Activated effector memory CD4-positive, alpha-beta T cell treated with Interleukin-2 at 50 U/mL for 16 hours (primary cell): Measurements from ENCODE around the gene ARMC10.
"Not testable (repeated sequence)": the region's sequence is repeated elsewhere in the genome, so short reads cannot be mapped to it uniquely, and the experiment has no call there.

Experiments
- DNase-seq: peaks from one replicate; pipeline ENCODE4 v3.0.0-alpha.2; 2020

The ARMC10 gene

GRCh38 chr7:103129702-103130549 lies 55.0 kb downstream of the ARMC10 start:
- no peak for DNase-seq

- DNase-seq: no peak
Measured at GRCh38 chr7:103130901-103131624, 56.1 kb downstream of the ARMC10 start.

- no peak for DNase-seq
Measured at GRCh38 chr7:103132995-103133688, 58.2 kb downstream of the ARMC10 start.

- DNase-seq: no peak
Measured at GRCh38 chr7:103134836-103135554, 60.1 kb downstream of the ARMC10 start.

- DNase-seq: no peak
Measured at GRCh38 chr7:103140061-103140460, 65.1 kb downstream of the ARMC10 start.

DNA sequence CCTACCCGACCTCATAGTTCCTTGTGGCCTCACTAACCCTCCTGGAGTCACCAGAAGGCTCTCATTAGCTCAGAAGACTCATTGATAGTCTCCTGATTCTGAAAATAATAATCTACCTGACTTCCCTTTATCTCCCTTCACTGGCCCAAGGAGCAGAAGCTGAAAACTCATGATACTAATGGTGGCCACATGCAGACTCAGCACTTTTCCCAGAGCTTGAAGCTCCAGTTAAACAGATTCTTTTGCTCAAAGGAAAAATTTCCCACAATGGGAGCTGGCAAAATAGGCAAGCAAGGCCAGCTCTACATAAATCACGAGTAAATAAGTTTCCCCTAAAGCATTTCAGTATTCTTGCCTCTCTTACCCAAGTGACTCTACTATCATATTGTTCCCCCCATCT lies 65.7 kb downstream of the ARMC10 start:
- no peak for DNase-seq

- no peak for DNase-seq
Measured at GRCh38 chr7:103141753-103142404, 66.9 kb downstream of the ARMC10 start.

- no peak for DNase-seq
Measured at GRCh38 chr7:103142494-103142893, 67.6 kb downstream of the ARMC10 start.

DNA sequence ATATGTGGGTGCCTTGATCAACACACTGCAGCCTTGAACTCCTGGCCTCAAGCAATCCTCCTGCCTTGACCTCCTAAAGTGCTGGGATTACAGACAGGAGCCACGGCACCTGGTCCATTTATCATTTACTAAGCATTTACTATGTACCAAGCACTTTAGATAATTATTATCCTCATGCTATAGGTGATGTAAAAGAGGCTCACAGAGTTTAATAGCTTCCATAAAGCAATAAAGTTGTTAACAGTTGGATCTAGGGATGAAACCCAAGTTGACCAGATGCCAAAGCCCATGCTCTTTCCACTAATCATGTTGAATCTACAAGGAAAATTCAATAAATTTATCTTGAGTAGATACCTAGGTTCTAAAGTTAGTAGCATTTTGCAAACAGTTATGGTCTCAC lies 68.9 kb downstream of the ARMC10 start:
- no peak for DNase-seq

- not testable (repeated sequence) for DNase-seq
Measured at GRCh38 chr7:103144754-103145153, 69.8 kb downstream of the ARMC10 start.

- no peak for DNase-seq
Measured at GRCh38 chr7:103148131-103148993, 73.4 kb downstream of the ARMC10 start.
